Ovary (tissue), 9 donors: ENCODE data around the gene KPNA4. TPM values are rescaled to one million over a fixed set of nuclear protein-coding genes. Genes with fewer than 3 reads are reported as not detected.
"Not testable (repeated sequence)": the region's sequence is repeated elsewhere in the genome, so short reads cannot be mapped to it uniquely, and the experiment has no call there.

Experiments used
- DNase-seq, 5 donors: peaks; one replicate each; pipeline ENCODE4 v3.0.0-alpha.2; 2019 to 2020
- H3K27ac ChIP-seq, 2 donors: fragments of 200-600 bp; one replicate each; pipeline versions ENCODE4 v1.5.1 to v1.8.0; 2019 to 2022
- H3K27me3 ChIP-seq: fragments of 200-600 bp; one replicate; pipeline ENCODE4 v1.8.0; 2022
- H3K36me3 ChIP-seq: fragments of 200-600 bp; sonication (generic); one replicate; pipeline ENCODE4 v1.5.1; 2019
- H3K4me1 ChIP-seq: one replicate; pipeline ENCODE4 v1.8.1; 2013; ENCODE audit warnings: mild to moderate bottlenecking, moderate library complexity; ENCODE audit not compliant: insufficient read depth
- H3K4me3 ChIP-seq: fragments of 200-600 bp; sonication (generic); one replicate; pipeline ENCODE4 v1.5.1; 2017
- H3K9me3 ChIP-seq, 2 donors: fragments of 200-600 bp in 1 of 2; sonication (generic) in 1 of 2; one replicate each; pipeline versions ENCODE4 v1.5.1 to v1.8.1; 2013 to 2019; ENCODE audit warnings: mild to moderate bottlenecking in 1 of 2, moderate library complexity in 1 of 2
- CTCF ChIP-seq, 3 donors: fragments of 450-650 bp in 2 of 3; fragments of 200-600 bp in 1 of 3; IDR thresholded peaks; one replicate each; pipeline versions ENCODE4 v1.5.1 to v1.8.0; 2016 to 2022; ENCODE audit warnings: antibody characterized with exemption in 3 of 3, mild to moderate bottlenecking in 1 of 3
- EP300 ChIP-seq: sonication (generic); formaldehyde crosslinking; IDR thresholded peaks from one replicate; pipeline ENCODE4 v1.6.1; 2017; ENCODE audit warnings: antibody characterized with exemption
- POLR2A ChIP-seq: fragments of 450-650 bp; IDR thresholded peaks from one replicate; pipeline ENCODE4 v1.6.1; 2017; ENCODE audit warnings: antibody characterized with exemption, mild to moderate bottlenecking, moderate library complexity
- WGBS, 3 donors: extraction: QIAGEN DNeasy Blood & Tissue Kit in 1 of 3; methylation state at CpG; one replicate each; pipeline versions ENCODE4 v1.1.5 to v1.1.7; 2013 to 2017; 5-methylcytosine and 5-hydroxymethylcytosine counted together
- intact Hi-C, 4 donors: fragments of 100-400 bp; cut with DNase I; formaldehyde crosslinking; loops; one replicate each; pipeline versions ENCODE4 v1.11.0 to v1.15.1; 2022 to 2023
- polyA plus RNA-seq, 2 donors: library from polyadenylated mRNA; stranded (reverse); fragments of 200-250 nt in 1 of 2; fragments of 350-450 nt in 1 of 2; fragmentation: Illumina TruSeq in 1 of 2; extraction: RNeasy Lipid Tissue Mini Kit (QIAGEN cat#74804) in 1 of 2; gene quantifications; one replicate each; pipeline ENCODE4 v1.2.3, GENCODE V29; 2013 to 2014
- total RNA-seq, 7 donors: library from RNA; depleted of rRNA in 2 of 7; stranded (reverse); fragments of >200 nt in 2 of 7; fragmentation: NEBNext Ultra II Directional in 3 of 7; extraction: Animal tissue kit (Norgen Biotek cat#: 25700) in 3 of 7; gene quantifications; one replicate each; pipeline versions ENCODE4 v1.1.0 to v1.2.4, GENCODE V29; 2016 to 2023
- donor health status: DM: no; HTN: no; CAD: no; lungs with moderate emphysema.
- donor health status: DM: no; HTN: no; CAD: no.
- donor health status: Bipolar disorder and iron deficiency.
- donor health status: DM: yes; HTN: yes; CAD: no.
- donor health status: DM: no; HTN: no; CAD: no.
- donor health status: DM: yes; HTN: yes; CAD: no.

The KPNA4 gene
- total and polyA plus RNA-seq, 9 donors: 11.4 to 64.0 (median 36.8) TPM

DNA sequence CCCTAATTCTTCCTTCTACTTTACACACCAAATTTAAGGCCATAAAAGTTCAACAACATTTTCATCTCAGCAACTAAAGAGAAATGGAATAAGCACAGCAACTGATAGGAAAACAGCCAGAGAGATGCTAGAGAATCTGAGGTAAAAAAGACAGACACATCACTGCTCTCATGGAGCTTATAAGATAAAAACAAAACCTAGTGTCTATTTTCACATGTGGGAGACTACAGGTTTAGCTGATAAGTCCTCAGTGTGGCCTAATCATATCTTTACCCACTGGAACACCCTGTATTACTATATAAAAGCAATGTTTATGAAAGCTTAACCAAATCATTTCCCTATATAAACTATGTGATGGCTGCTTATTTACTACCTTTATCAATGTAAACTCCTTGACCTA lies 33.0 kb downstream of the KPNA4 start:
- no peaks in the 10 kb centered on the region for H3K4me1 ChIP-seq
- no peak for DNase-seq
- no peak overlapping the region for H3K27ac ChIP-seq
- H3K4me3 ChIP-seq: no peak overlapping the region
- intact Hi-C loops: no loop called here
- H3K27me3 ChIP-seq: no peaks in the 10 kb centered on the region
- H3K9me3 ChIP-seq: no peaks in the 10 kb centered on the region
- TF ChIP-seq POLR2A: no peak
- no peak for TF ChIP-seq EP300
- H3K36me3 ChIP-seq: no peaks in the 10 kb centered on the region

GRCh38 chr3:160531311-160531710 lies 34.1 kb downstream of the KPNA4 start:
- TF ChIP-seq POLR2A (no peak), CTCF (IDR thresholded peaks at IDR 0.05) (no peak), EP300 (no peak)

DNA sequence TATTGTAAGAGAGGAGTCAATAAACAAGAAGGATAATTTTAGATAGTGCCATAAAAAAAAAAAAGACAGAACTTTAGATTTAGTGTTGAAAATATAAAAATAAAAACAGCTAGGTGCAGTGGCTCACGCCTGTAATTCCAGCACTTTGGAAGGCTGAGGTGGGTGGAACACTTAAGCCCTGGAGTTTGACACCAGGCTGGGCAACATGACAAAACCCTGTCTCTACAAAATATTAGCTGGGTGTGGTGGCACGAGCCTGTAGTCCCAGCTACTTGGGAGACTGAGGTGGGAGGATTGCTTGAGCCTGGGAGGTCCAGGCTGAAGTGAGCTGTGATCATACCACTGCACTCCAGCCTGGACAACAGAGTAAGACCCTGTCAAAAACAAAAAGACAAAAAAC lies 49.0 kb downstream of the KPNA4 start:
- 55 to 83% (median 69%) methylated on average over 2 of the region's 2 CpGs for WGBS, 3 donors
- H3K9me3 ChIP-seq, DNase-seq, H3K4me1 ChIP-seq, H3K27me3 ChIP-seq, H3K27ac ChIP-seq, intact Hi-C loops, H3K4me3 ChIP-seq, H3K36me3 ChIP-seq: not testable (repeated sequence)

More at GRCh38 chr3:160531311-160531710, 34.1 kb downstream of the KPNA4 start:
- 83 to 89% (median 84%) methylated on average over 1 of the region's 1 CpG for WGBS, 3 donors
- Histone ChIP-seq H3K4me3 (no peak overlapping the region), H3K4me1 (no peaks in the 10 kb centered on the region), H3K9me3 (no peaks in the 10 kb centered on the region), H3K27me3 (no peaks in the 10 kb centered on the region), H3K36me3 (no peaks in the 10 kb centered on the region), H3K27ac (no peak overlapping the region)
- intact Hi-C loops: no loop called here
- DNase-seq: no peak

DNA sequence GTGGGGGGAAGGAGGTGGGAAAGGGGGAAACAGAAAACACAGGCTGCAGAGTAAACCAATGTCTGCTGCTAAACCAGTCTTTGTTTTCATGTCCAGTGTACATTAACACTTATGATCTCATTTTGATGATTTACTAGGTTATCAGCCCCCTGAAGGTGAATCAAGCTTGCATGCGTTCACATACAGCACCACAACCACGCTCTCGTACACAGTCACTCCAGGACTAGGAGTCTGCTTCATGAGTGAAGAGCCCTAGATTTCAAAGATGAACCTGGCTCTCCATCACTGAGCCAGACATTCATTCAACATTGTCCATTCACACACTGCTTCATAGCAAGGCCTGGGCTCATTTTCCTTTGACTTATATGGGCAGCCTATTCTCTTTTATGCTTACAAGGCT lies 64.0 kb downstream of the KPNA4 start:
- no peak for DNase-seq
- Histone ChIP-seq H3K9me3 (no peaks in the 10 kb centered on the region), H3K4me3 (no peak overlapping the region), H3K4me1 (no peaks in the 10 kb centered on the region), H3K36me3 (no peaks in the 10 kb centered on the region), H3K27ac (no peak overlapping the region), H3K27me3 (no peaks in the 10 kb centered on the region)
- TF ChIP-seq EP300 (no peak), CTCF (IDR thresholded peaks at IDR 0.05) (no peak), POLR2A (no peak)
- intact Hi-C loops: no loop called here
- 96 to 97% (median 96%) methylated on average over 3 of the region's 3 CpGs for WGBS, 3 donors

DNA sequence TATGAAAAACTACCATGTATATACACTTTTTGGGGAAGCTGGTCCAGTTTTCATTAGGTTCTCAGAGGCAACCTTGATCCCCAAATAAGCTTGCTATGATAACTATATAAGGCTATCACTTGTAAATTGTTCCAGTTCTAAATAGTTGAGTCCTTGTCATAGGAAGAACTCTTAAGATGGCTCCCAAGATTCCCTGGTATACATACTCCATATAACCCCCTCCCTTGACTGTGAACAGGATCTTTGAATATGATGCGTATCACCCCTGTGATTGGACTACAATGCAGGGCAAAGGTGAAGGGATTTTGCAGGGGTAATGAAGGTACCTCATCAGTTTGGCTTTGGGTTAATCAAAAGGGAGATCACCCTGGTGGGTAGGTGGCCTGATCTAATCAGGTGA lies 67.2 kb downstream of the KPNA4 start:
- Histone ChIP-seq H3K9me3 (no peaks in the 10 kb centered on the region), H3K27me3 (no peaks in the 10 kb centered on the region), H3K4me3 (no peak overlapping the region), H3K4me1 (no peaks in the 10 kb centered on the region), H3K27ac (no peak overlapping the region), H3K36me3 (no peaks in the 10 kb centered on the region)
- DNase-seq: no peak
- intact Hi-C loops: no loop called here
- TF ChIP-seq CTCF (IDR thresholded peaks at IDR 0.05) (no peak), POLR2A (no peak), EP300 (no peak)
- 93 to 100% (median 100%) methylated on average over 1 of the region's 1 CpG for WGBS, 3 donors

DNA sequence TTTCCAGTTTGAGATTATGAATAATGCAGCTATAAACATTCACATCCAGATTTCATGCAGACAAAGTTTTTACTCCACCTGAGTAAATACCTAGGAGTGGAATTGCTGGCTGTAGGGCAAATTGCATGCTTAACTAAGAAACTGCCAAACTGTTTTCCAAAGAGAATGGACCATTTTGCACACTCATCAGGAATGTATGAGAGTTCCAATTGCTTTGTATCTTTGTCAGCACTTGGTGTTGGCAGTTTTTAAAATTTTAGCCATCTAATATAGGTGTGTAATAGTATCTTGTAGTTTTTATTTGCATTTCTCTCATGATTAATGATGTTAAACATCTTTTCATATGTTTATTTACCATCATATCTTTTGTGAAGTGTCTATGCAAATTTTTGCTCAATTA lies 75.2 kb downstream of the KPNA4 start:
- no peak for DNase-seq
- Histone ChIP-seq H3K4me1 (no peaks in the 10 kb centered on the region), H3K27me3 (no peaks in the 10 kb centered on the region), H3K27ac (no peak overlapping the region), H3K9me3 (no peaks in the 10 kb centered on the region), H3K4me3 (no peak overlapping the region), H3K36me3 (no peaks in the 10 kb centered on the region)
- intact Hi-C loops: no loop called here
- TF ChIP-seq CTCF (IDR thresholded peaks at IDR 0.05) (no peak), EP300 (no peak), POLR2A (no peak)
